Endothelial cell of umbilical vein (primary cell): ENCODE results near the gene CD47. TPM values are rescaled to one million over a fixed set of nuclear protein-coding genes. Genes with fewer than 3 reads are reported as not detected.

ENCODE experiments used
- BruUV-seq: library from RNA; stranded (reverse); fragments of 400-500 nt; replicated peaks from 2 replicates; lab custom pipeline; 2021; lab: Mats Ljungman, UMichigan
- CTCF ChIA-PET: fragments of 300-600, 350-600 bp; sonication (Branson Sonifier 250); formaldehyde crosslinking; loops from one replicate; lab custom pipeline; 2021; ENCODE audit warnings: antibody characterized with exemption, inconsistent platforms; lab: Charles Lee
- POLR2A ChIA-PET: fragments of 300-600, 350-600 bp; sonication (Branson Sonifier 250); formaldehyde crosslinking; loops from one replicate; lab custom pipeline; 2021; ENCODE audit warnings: antibody characterized with exemption, inconsistent platforms; lab: Charles Lee
- DNase-seq: peaks from one replicate; pipeline ENCODE4 v3.0.0-alpha.2; 2011; ENCODE audit warnings: low read depth, low spot score
- FAIRE-seq: peaks from 2 replicates; lab custom pipeline; 2011; peaks lifted over from hg19 to GRCh38; lab: Jason Lieb, UNC
- H2AFZ ChIP-seq: 2 replicates; pipeline ENCODE4 v1.6.0; 2012; ENCODE audit warnings: low read depth, low read length, control low read depth, inconsistent platforms
- H3K27ac ChIP-seq: 2 replicates; pipeline ENCODE4 v1.5.1; 2011; ENCODE audit warnings: low read depth, mild to moderate bottlenecking, control low read depth, low read length, moderate library complexity; ENCODE audit not compliant: insufficient read depth
- H3K27me3 ChIP-seq, 2 experiments: 2 replicates each; pipeline versions ENCODE4 v1.6.0 to v1.6.1; 2011; ENCODE audit warnings: low read length in 2 of 2, mixed read lengths in 1 of 2; ENCODE audit not compliant: control insufficient read depth in 2 of 2, insufficient read depth in 2 of 2
- H3K36me3 ChIP-seq, 2 experiments: 2 replicates in 1 of 2; 3 replicates in 1 of 2; pipeline ENCODE4 v1.5.1; 2011; ENCODE audit warnings: low read length in 2 of 2, mild to moderate bottlenecking in 1 of 2, moderate library complexity in 1 of 2; ENCODE audit not compliant: control insufficient read depth in 2 of 2, insufficient read depth in 2 of 2; ENCODE audit errors: extremely low read depth in 1 of 2
- H3K4me1 ChIP-seq: 3 replicates; pipeline ENCODE4 v1.5.1; 2011; ENCODE audit warnings: mild to moderate bottlenecking, low read length; ENCODE audit not compliant: control insufficient read depth, insufficient read depth; ENCODE audit errors: extremely low read depth
- H3K4me2 ChIP-seq: 2 replicates; pipeline ENCODE4 v1.6.1; 2011; ENCODE audit warnings: low read length, control low read depth, mixed read lengths; ENCODE audit not compliant: insufficient read depth
- H3K4me3 ChIP-seq, 3 experiments: fragments of 200-600 bp in 1 of 3; sonication (generic), shearing (Covaris generic) in 1 of 3; replicated peaks in 1 of 3; 2 replicates each; pipeline ENCODE4 v1.5.1; 2011 to 2016; ENCODE audit warnings: control low read depth in 3 of 3, low read length in 3 of 3, mild to moderate bottlenecking in 2 of 3, inconsistent platforms in 1 of 3, low read depth in 1 of 3, moderate library complexity in 1 of 3; ENCODE audit not compliant: insufficient read depth in 1 of 3
- H3K79me2 ChIP-seq: 2 replicates; pipeline ENCODE4 v1.6.0; 2012; ENCODE audit warnings: low read length, inconsistent platforms; ENCODE audit not compliant: control insufficient read depth, insufficient read depth
- H3K9ac ChIP-seq: replicated peaks from 2 replicates; pipeline ENCODE3; 2011; ENCODE audit warnings: low read length, control low read depth; ENCODE audit not compliant: insufficient read depth; ENCODE audit errors: extremely low read depth
- H3K9me1 ChIP-seq: replicated peaks from 3 replicates; pipeline ENCODE4 v1.6.0; 2011; ENCODE audit warnings: mild to moderate bottlenecking, low read length; ENCODE audit not compliant: control insufficient read depth, insufficient read depth; ENCODE audit errors: extremely low read depth
- H3K9me3 ChIP-seq: replicated peaks from 2 replicates; pipeline ENCODE4 v1.5.1; 2012; ENCODE audit warnings: low read length, inconsistent platforms; ENCODE audit not compliant: control insufficient read depth, insufficient read depth
- H4K20me1 ChIP-seq: replicated peaks from 2 replicates; pipeline ENCODE3; 2011; ENCODE audit warnings: mild to moderate bottlenecking, low read length; ENCODE audit not compliant: control insufficient read depth, insufficient read depth; ENCODE audit errors: extremely low read depth
- MAX ChIP-seq: IDR thresholded peaks from 2 replicates; pipeline ENCODE4 v1.6.1; 2011; ENCODE audit not compliant: insufficient read depth, insufficient read length
- POLR2A ChIP-seq: IDR thresholded peaks from 2 replicates; pipeline ENCODE4 v1.6.1; 2012; ENCODE audit warnings: low read depth, mild to moderate bottlenecking, control low read depth, low read length
- POLR2AphosphoS5 ChIP-seq: IDR thresholded peaks from 2 replicates; pipeline ENCODE4 v1.6.1; 2012; ENCODE audit warnings: low read depth, mild to moderate bottlenecking, control low read depth, low read length, moderate library complexity; ENCODE audit not compliant: insufficient read depth
- dilution Hi-C: fragments of 300-500 bp; cut with MboI; formaldehyde crosslinking; loops from one replicate; pipeline ENCODE4 v1.15.0; 2019; ENCODE audit warnings: low sequenced_read_pairs; ENCODE audit not compliant: extremely low pct_ligation_motif_present
- intact Hi-C: fragments of 100-400 bp; cut with micrococcal nuclease; formaldehyde crosslinking; loops from one replicate; pipeline ENCODE4 v1.10.0; 2022
- polyA plus RNA-seq, 4 experiments: library from polyadenylated mRNA; depleted of rRNA in 3 of 4; stranded (reverse) in 3 of 4; unstranded in 1 of 4; fragments of >200 nt; gene quantifications; 2 replicates each; pipeline versions ENCODE4 v1.2.1 to v1.2.3, GENCODE V29; 2011 to 2012; ENCODE audit warnings: missing spikeins in 1 of 4
- total RNA-seq: library from RNA; stranded (reverse); gene quantifications from 2 replicates; pipeline ENCODE4 v1.2.3, GENCODE V29; 2021

CD47 gene
- total and polyA plus RNA-seq, 2 donors (not counting 3 experiments of a cell fraction or from before 2014, with no cell fraction given): 29.3 to 32.2 TPM

- Histone ChIP-seq H3K36me3 (no peaks in the 10 kb centered on the region), H2AFZ (no peak overlapping the region), H3K9me1 (no peaks in the 10 kb centered on the region), H3K27me3 (no peaks in the 10 kb centered on the region), H3K79me2 (no peaks in the 10 kb centered on the region), H3K4me3 (no peak overlapping the region), H3K4me1 (no peaks in the 10 kb centered on the region), H3K9me3 (no peaks in the 10 kb centered on the region), H3K27ac (no peak overlapping the region), H4K20me1 (no peaks in the 10 kb centered on the region), H3K9ac (no peak overlapping the region), H3K4me2 (no peak overlapping the region)
- POLR2A ChIA-PET: no interaction called here
- FAIRE-seq (no peak), DNase-seq (no peak)
- TF ChIP-seq POLR2AphosphoS5: no peak
- TF ChIP-seq POLR2A: no peak
- dilution Hi-C loops: no loop called here
- intact Hi-C loops: no loop called here
- no TSS peak for BruUV-seq
- CTCF ChIA-PET: interaction anchor here (1.1 kb wide), 2 partner anchors 13 to 15 kb away, joined by 3 read pairs; no protein-coding TSS in a partner anchor
These were observed 48.5 kb downstream of the CD47 start for GRCh38 chr3:108042300-108042699.

- no peak overlapping the region for H3K9ac ChIP-seq
- no peaks in the 10 kb centered on the region for H3K36me3 ChIP-seq
- ChIA-PET POLR2A (no interaction called here), CTCF (interaction anchor here (0.7 kb wide), 1 partner anchor 11 kb away, joined by 3 read pairs; no protein-coding TSS in a partner anchor)
- H3K27me3 ChIP-seq: no peaks in the 10 kb centered on the region
- TF ChIP-seq POLR2A: no peak
- TF ChIP-seq MAX: no peak
- H3K4me1 ChIP-seq: peaks cover 10% of the 10 kb centered on the region
- H3K4me2 ChIP-seq: no peak overlapping the region
- H3K4me3 ChIP-seq: no peak overlapping the region
- no peaks in the 10 kb centered on the region for H3K79me2 ChIP-seq
- H3K9me3 ChIP-seq: no peaks in the 10 kb centered on the region
- DNase-seq: no peak
- no peak for FAIRE-seq
- intact Hi-C loops (no loop called here), dilution Hi-C loops (no loop called here)
- no peak overlapping the region for H3K27ac ChIP-seq
- H2AFZ ChIP-seq: no peak overlapping the region
- H4K20me1 ChIP-seq: no peaks in the 10 kb centered on the region
- no peaks in the 10 kb centered on the region for H3K9me1 ChIP-seq
- no TSS peak for BruUV-seq
These were observed 49.6 kb downstream of the CD47 start for GRCh38 chr3:108041253-108041652.
